Measurements from ENCODE around the gene RTN4IP1. TPM values are rescaled to one million over a fixed set of nuclear protein-coding genes. Genes with fewer than 3 reads are reported as not detected.
A peak's percentile ranks its signal among the peaks of the same experiment; 100 is the strongest.
"Not testable (repeated sequence)": the region's sequence is repeated elsewhere in the genome, so short reads cannot be mapped to it uniquely, and the experiment has no call there.

RTN4IP1 gene
- total RNA-seq, 2 experiments from 2014 or later = 9.4 to 10.7 TPM

DNA sequence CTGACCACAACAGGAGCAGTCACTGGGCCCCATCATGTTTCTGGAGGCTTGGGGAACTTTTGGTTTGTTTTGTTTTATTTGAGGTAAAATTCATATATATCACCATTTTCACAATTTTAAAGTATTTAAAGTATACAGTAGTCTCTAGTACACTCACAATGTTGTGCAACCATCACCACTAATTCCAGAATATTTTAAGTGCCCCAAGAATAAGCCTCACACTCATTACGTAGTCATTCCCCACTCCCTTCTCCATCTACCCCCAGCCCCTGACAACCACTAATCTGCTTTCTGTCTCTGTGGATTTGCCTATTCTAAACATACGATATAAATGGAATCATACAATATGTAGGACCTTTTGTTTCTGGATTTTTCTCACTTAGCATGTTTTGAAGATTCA is 29.0 kb downstream of the RTN4IP1 start:
- CTCF ChIA-PET = no interaction called here
- peaks cover 18% of the 10 kb centered on the region for H3K36me3 Mint-ChIP-seq
- H3K27me3 Mint-ChIP-seq = no peaks in the 10 kb centered on the region
- H3K27ac Mint-ChIP-seq = no peak overlapping the region
- ATAC-seq (no peak), DNase-seq (no peak)
- H3K4me1 Mint-ChIP-seq = no peaks in the 10 kb centered on the region
- H3K4me3 Mint-ChIP-seq = no peak overlapping the region
- no peaks in the 10 kb centered on the region for H3K9me3 Mint-ChIP-seq (ENCODE audit: low read depth)

DNA sequence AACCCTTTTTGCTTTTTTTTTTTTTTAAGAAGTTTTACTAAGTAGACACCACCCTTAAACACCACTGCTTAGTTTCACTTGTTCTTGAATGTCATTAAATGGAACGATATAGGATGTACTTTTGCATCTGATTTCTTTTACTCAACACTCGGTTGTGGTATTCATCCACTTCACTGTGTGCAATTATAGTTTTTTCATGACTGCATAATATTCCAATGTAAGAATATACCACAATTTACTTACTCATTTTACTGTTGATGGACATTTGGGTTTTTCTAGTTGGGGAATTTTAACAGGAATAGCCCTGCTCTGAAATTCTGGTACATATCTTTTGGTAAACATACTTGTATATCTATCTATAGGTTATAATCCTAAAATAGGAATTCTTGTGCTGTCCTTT is 29.9 kb downstream of the RTN4IP1 start:
- CTCF ChIA-PET = interaction anchor here (0.7 to 0.8 kb wide), 2 partner anchors 9 to 551 kb away, joined by 3 read pairs; no protein-coding TSS in a partner anchor

DNA sequence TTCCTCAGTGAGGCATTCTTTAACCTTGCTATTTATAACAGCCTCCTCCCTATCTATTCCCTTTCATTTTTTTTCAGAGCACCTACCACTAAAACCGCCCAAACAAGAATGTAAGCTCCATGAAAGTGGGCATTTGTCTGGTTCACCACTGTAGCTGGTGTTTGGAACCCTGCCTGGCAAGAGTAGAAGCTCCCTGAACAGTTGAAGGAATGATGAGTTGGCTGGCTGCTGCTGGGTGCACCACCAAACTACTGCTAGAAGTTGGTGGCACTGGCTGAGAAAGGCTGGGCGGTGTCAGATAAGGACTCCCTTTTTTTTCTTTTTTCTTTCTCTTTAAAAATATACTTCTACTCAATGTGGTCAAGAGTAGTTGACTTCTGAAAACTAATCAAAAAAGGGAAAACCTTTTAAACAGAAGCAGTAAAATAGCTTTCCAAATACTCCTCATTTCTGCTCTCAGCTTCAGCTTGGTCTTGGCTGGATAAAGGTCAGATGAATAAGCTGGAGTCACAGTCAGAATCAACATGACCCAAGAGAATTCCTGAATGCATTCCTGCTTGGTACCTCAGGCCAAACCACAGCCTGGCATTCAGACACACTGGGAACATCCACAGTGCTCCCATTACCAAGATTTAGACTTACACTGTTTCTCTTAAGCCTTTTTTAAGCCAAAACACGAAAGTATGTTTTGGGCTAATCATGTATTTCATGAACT is 38.0 kb downstream of the RTN4IP1 start:
- no peak overlapping the region for H3K27ac Mint-ChIP-seq
- DNase-seq (no peak), ATAC-seq (no peak)
- no peaks in the 10 kb centered on the region for H3K27me3 Mint-ChIP-seq
- CTCF ChIA-PET = interaction anchor here (1.5 kb wide), 1 partner anchor 25 kb away, joined by 7 read pairs; no protein-coding TSS in a partner anchor
- H3K4me1 Mint-ChIP-seq = no peaks in the 10 kb centered on the region
- no peaks in the 10 kb centered on the region for H3K9me3 Mint-ChIP-seq (ENCODE audit: low read depth)
- H3K4me3 Mint-ChIP-seq = no peak overlapping the region
- peaks cover 17% of the 10 kb centered on the region for H3K36me3 Mint-ChIP-seq

More for the DNA sequence above, 29.9 kb downstream of the RTN4IP1 start:
- DNase-seq (no peak), ATAC-seq (no peak)
- Mint-ChIP-seq H3K9me3 (ENCODE audit: low read depth) (no peaks in the 10 kb centered on the region), H3K27me3 (no peaks in the 10 kb centered on the region), H3K4me1 (no peaks in the 10 kb centered on the region), H3K4me3 (no peak overlapping the region), H3K27ac (no peak overlapping the region), H3K36me3 (peaks cover 18% of the 10 kb centered on the region)

DNA sequence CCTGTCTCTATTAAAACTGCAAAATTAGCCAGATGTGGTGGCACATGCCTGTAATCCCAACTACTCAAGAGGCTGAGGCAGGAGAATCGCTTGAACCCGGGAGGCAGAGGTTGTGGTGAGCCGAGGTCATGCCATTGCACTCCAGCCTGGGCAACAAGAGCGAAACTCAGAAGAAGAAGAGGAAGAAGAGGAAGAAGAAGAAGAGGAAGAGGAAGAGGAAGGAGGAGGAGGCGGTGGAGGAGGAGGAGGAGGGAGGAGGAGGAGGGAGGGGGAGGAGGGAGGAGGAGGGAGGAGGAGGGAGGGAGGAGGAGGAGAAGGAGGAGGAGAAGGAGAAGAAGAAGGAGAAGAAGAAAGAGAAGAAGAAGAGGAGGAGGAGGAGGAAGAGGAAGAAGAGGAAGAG is 40.4 kb downstream of the RTN4IP1 start:
- H3K27ac Mint-ChIP-seq; H3K4me1 Mint-ChIP-seq; H3K4me3 Mint-ChIP-seq; ATAC-seq; H3K9me3 Mint-ChIP-seq (ENCODE audit: low read depth); DNase-seq; H3K27me3 Mint-ChIP-seq: not testable (repeated sequence)
- peaks cover 19% of the 10 kb centered on the region for H3K36me3 Mint-ChIP-seq
- CTCF ChIA-PET = interaction anchor here (1.5 kb wide), 1 partner anchor 23 kb away, joined by 4 read pairs; no protein-coding TSS in a partner anchor

DNA sequence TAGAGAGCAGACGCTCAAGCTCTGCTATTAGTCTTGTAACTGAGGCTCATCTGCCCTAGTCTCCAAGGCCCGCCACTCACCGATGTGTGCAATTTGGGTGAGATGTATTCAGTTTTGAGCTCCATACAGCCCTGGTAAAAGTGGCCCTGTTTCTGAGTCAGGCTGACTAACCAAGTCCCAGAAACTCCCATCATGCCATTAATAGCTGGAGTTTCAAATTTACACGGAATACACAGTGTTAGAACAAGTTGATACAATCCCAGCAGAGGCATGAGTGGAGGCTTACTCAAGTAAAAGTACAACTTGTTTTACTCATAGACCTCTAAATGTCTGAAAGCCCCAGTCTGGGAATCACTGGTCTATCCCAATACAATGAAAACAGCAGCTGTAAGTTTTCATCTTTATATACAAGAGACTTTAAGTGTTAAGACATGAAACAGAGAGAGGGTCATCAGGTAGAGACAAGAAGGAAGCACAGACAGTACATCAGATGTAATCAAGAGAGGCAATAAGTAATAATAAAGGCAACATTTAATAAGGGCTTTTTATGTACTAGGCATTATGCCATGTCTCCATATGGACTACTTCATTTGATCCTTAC is 42.4 kb downstream of the RTN4IP1 start:
- ATAC-seq (no peak), DNase-seq (no peak)
- H3K4me1 Mint-ChIP-seq = no peaks in the 10 kb centered on the region
- H3K27me3 Mint-ChIP-seq = no peaks in the 10 kb centered on the region
- CTCF ChIA-PET = interaction anchor here (1.0 kb wide), 1 partner anchor 21 kb away, joined by 3 read pairs; no protein-coding TSS in a partner anchor
- no peaks in the 10 kb centered on the region for H3K9me3 Mint-ChIP-seq (ENCODE audit: low read depth)
- H3K4me3 Mint-ChIP-seq = no peak overlapping the region
- H3K36me3 Mint-ChIP-seq = peaks cover 23% of the 10 kb centered on the region
- no peak overlapping the region for H3K27ac Mint-ChIP-seq

DNA sequence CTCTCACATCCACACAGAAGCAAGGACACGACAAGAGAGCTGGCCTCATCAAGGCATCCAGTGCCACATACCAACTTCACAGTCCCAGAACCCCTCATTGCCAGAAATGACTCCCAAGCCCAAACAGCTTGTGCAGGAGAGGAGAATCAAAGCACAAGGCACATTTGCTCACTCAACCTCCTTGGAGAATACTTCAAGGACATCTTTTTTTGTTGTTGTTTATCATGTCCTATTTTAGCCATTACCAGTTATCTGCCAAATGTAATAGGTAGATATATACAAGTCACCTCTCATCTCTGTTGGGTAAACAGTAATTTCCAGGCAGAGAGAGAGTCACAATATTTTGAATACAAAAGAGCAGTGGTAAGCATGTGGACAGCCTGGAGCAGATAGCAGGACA is 47.8 kb downstream of the RTN4IP1 start:
- no peaks in the 10 kb centered on the region for H3K27me3 Mint-ChIP-seq
- no peak overlapping the region for H3K4me3 Mint-ChIP-seq
- CTCF ChIA-PET = interaction anchor here (0.9 to 1.7 kb wide), 2 partner anchors 15 to 221 kb away, joined by 3 to 6 read pairs; partner anchors contain the start of gene CRYBG1
- H3K27ac Mint-ChIP-seq = no peak overlapping the region
- peaks cover 14% of the 10 kb centered on the region for H3K4me1 Mint-ChIP-seq
- H3K36me3 Mint-ChIP-seq = peaks cover 16% of the 10 kb centered on the region
- ATAC-seq = no peak
- DNase-seq = no peak
- H3K9me3 Mint-ChIP-seq (ENCODE audit: low read depth) = no peaks in the 10 kb centered on the region

DNA sequence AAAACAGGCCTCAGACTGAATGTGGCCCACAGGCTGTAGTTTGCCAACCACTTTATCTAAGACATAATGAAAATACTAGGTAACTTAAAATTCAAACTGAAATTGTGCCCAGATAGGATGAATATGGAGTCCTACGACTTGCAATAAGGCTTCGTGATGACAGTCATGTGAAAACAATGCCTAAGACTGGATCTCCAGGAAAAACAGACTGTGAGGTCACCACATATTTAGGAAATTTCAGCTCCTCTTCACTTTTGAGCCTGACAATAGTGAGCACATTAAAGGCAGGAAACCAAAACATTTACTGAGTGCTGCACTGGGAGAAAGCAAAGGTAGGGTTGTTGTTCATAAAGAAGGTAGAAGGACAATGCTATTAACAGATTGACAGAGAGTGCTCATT is 50.0 kb downstream of the RTN4IP1 start:
- H3K4me3 Mint-ChIP-seq = no peak overlapping the region
- H3K9me3 Mint-ChIP-seq (ENCODE audit: low read depth) = no peaks in the 10 kb centered on the region
- H3K27ac Mint-ChIP-seq = no peak overlapping the region
- no peak for DNase-seq
- CTCF ChIA-PET = interaction anchor here (1.1 kb wide), 1 partner anchor 13 kb away, joined by 3 read pairs; no protein-coding TSS in a partner anchor
- no peaks in the 10 kb centered on the region for H3K27me3 Mint-ChIP-seq
- peaks cover 31% of the 10 kb centered on the region for H3K4me1 Mint-ChIP-seq
- H3K36me3 Mint-ChIP-seq = peaks cover 15% of the 10 kb centered on the region
- no peak for ATAC-seq

DNA sequence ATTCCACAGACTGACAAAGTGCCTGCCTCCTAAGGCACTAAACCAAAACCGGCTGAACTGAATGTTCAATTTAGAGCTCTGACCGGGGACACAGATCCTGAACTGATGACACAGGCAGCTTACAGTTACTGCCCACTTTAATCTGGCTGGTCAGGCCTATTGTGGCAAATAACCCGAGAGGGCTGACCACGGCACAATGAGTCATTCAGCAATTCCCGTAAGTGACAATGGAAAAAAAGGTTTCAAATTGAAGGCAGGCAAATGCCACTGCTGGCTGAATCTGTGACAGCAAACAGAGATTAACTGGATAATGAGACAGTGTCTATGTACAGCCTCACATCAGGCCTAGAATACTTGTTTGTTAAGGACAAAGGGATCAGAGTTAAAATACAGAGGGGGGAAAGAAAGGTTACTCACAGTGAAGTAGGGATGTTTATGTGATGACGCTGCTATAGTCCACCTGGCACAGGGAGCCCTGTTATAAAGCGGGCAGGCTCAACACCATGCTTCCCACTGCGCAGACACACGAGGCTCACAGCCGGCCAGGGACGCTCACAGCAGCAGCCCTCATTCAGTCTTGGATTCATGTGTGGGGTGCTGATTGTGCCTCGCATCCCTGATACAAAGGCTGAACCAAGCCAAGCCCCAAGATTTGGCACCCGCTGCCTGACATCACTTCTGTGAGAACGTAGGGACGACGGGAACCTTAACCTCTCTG is 54.4 kb downstream of the RTN4IP1 start:
- DNase-seq (no peak), ATAC-seq (peak; percentile 39)
- H3K27ac Mint-ChIP-seq = no peak overlapping the region
- no peaks in the 10 kb centered on the region for H3K27me3 Mint-ChIP-seq
- CTCF ChIA-PET = no interaction called here
- no peaks in the 10 kb centered on the region for H3K9me3 Mint-ChIP-seq (ENCODE audit: low read depth)
- no peak overlapping the region for H3K4me3 Mint-ChIP-seq
- peaks cover 31% of the 10 kb centered on the region for H3K4me1 Mint-ChIP-seq
- peaks cover 10% of the 10 kb centered on the region for H3K36me3 Mint-ChIP-seq

DNA sequence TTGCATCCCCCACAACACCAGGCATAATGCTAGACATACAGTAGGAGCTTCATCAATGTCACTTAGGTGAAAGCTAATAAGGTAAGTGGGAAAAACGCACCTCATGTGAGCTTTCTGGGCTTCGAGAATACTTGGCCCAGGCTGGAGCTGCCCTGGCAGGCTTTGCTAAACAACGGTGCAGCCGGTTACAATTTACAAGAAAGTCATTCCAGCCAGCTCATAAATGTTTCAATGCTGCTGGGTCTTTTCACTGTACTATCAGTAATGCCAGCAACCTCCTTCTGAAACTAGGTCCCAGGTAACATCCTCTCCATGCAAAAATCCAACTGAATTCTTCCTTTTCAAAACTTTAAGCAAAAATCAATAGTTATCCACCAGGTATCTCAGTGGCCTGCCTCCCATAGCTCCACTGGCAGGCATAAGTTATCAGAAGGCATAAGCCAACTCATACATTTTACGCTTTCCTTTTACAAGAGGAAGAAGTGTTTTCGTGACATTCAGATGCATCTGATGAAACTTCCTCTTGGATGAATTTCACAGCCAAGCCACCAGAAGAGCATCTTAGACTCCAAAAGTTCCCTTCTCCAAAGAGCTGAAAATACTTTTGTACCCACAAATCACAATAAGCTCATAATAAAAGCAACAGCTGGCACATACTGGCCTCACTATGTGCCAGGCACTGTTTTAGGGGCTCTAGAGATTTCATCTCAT is 56.3 kb downstream of the RTN4IP1 start:
- no peak for DNase-seq
- Mint-ChIP-seq H3K27ac (no peak overlapping the region), H3K4me1 (peaks cover 26% of the 10 kb centered on the region), H3K9me3 (ENCODE audit: low read depth) (no peaks in the 10 kb centered on the region), H3K36me3 (peaks cover 15% of the 10 kb centered on the region), H3K27me3 (no peaks in the 10 kb centered on the region), H3K4me3 (no peak overlapping the region)
- CTCF ChIA-PET = interaction anchor here (0.9 to 12.2 kb wide), 4 partner anchors 14 to 406 kb away, joined by 3 to 117 read pairs (median 4); no protein-coding TSS in a partner anchor
- no peak for ATAC-seq

DNA sequence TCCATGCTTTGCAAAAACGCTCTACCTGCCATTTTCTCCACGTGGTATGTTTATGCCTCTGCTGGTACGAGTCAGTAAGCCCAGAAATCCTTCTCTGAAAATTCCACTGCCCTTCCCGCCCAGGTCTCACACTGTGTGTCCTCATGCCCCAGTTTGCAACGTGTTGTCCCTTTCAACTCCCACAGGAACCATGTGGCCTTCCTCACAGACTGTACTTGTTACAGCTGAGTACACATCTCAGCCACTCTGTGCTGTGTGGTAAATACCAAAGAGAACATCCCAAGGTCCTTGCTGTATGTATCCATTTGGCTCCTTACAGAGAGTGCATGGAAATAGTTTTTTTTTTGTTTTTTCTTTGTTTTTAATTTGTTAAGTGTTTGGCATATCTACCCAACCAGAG is 56.9 kb downstream of the RTN4IP1 start:
- CTCF ChIA-PET = interaction anchor here (0.9 to 12.2 kb wide), 4 partner anchors 13 to 407 kb away, joined by 3 to 117 read pairs (median 4); no protein-coding TSS in a partner anchor
- Mint-ChIP-seq H3K9me3 (ENCODE audit: low read depth) (no peaks in the 10 kb centered on the region), H3K27me3 (no peaks in the 10 kb centered on the region), H3K27ac (no peak overlapping the region), H3K4me3 (no peak overlapping the region), H3K4me1 (peaks cover 22% of the 10 kb centered on the region), H3K36me3 (peaks cover 20% of the 10 kb centered on the region)
- ATAC-seq = no peak
- DNase-seq = no peak

DNA sequence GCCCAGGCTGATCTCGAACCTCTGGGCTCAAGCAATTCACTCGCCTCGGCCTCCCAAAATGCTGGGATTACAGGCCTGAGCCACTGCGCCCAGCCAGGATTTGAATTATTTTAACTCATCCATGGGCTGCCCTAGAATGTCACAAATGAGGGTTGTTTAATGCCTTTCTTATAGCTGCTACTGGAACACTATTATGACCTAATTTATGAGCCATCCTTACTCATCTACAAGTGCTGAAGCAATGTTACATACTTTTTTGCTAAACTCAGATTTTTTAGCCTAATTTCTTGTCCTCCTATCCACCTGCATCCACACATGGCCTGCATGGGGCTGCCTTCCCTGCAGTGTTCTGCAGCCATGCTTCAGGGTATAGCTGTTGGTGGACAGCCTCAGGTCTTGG is 59.9 kb downstream of the RTN4IP1 start:
- DNase-seq (no peak), ATAC-seq (no peak)
- Mint-ChIP-seq H3K4me1 (peaks cover 9% of the 10 kb centered on the region), H3K9me3 (ENCODE audit: low read depth) (no peaks in the 10 kb centered on the region), H3K4me3 (no peak overlapping the region), H3K27ac (no peak overlapping the region), H3K27me3 (no peaks in the 10 kb centered on the region), H3K36me3 (peaks cover 36% of the 10 kb centered on the region)
- CTCF ChIA-PET = interaction anchor here (1.0 to 12.2 kb wide), 3 partner anchors 17 to 230 kb away, joined by 3 to 117 read pairs (median 3); no protein-coding TSS in a partner anchor

DNA sequence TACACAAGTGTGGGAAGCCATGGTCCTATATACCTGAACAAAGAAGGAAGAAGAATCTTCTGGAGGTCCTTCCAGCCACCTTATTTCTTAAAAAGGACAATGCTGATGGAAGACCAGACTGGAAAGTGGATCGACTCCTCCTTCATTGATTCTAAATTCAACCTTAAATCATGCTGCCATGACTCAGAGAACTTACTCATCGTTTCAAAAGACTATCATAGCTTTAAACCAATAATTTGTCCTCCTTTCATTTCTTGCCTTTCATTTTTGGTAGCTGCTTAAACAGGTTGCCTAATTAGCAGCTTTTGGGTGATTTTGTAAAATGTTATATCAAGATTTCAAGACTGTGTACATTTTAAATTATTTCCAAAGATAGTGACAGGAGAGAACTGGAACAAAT is 60.8 kb downstream of the RTN4IP1 start:
- no peaks in the 10 kb centered on the region for H3K27me3 Mint-ChIP-seq
- no peak for ATAC-seq
- no peak overlapping the region for H3K27ac Mint-ChIP-seq
- peaks cover 8% of the 10 kb centered on the region for H3K4me1 Mint-ChIP-seq
- H3K36me3 Mint-ChIP-seq = peaks cover 40% of the 10 kb centered on the region
- H3K4me3 Mint-ChIP-seq = no peak overlapping the region
- no peak for DNase-seq
- CTCF ChIA-PET = interaction anchor here (12.2 kb wide), 1 partner anchor 126 kb away, joined by 117 read pairs; no protein-coding TSS in a partner anchor
- H3K9me3 Mint-ChIP-seq (ENCODE audit: low read depth) = no peaks in the 10 kb centered on the region

DNA sequence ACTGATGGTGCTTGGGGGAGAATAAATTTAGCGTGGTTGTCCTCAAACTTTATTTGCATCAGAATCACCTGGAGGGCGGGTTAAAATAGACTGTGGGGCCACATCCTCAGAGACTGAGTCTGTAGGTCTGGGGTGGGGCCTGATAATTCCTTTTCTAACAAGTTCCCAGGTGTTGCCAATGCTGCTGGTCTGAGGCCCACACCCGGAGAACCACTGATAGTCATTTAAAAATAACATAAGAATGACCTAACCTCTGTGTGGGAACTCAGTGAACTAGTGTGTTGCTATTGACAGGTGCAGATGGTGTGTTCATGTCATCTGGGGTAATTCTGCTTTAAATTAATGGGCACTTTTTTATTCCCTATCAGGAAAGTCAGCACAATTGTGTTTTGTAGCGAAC is 64.8 kb downstream of the RTN4IP1 start:
- Mint-ChIP-seq H3K27ac (no peak overlapping the region), H3K4me3 (no peak overlapping the region), H3K36me3 (peaks cover 54% of the 10 kb centered on the region), H3K4me1 (peaks cover 11% of the 10 kb centered on the region), H3K27me3 (no peaks in the 10 kb centered on the region), H3K9me3 (ENCODE audit: low read depth) (no peaks in the 10 kb centered on the region)
- DNase-seq = no peak
- CTCF ChIA-PET = interaction anchor here (1.1 to 12.2 kb wide), 8 partner anchors 10 to 230 kb away, joined by 3 to 117 read pairs (median 5); no protein-coding TSS in a partner anchor
- no peak for ATAC-seq

Data from activated CD8-positive, alpha-beta memory T cell treated with anti-CD3 and anti-CD28 coated beads, Interleukin-2, amount 10 ng/mL, durations not matched to agents 7 days and 5 days (primary cell).